ENCODE measurements around the gene RAVER1. TPM values are rescaled to one million over a fixed set of nuclear protein-coding genes. Genes with fewer than 3 reads are reported as not detected.

Gene RAVER1
- total and polyA plus RNA-seq, 9 of the 15 experiments (the other 6 are each of a cell fraction or from before 2014, with no cell fraction given): 0.06 to 113 (median 7.0) TPM

DNA sequence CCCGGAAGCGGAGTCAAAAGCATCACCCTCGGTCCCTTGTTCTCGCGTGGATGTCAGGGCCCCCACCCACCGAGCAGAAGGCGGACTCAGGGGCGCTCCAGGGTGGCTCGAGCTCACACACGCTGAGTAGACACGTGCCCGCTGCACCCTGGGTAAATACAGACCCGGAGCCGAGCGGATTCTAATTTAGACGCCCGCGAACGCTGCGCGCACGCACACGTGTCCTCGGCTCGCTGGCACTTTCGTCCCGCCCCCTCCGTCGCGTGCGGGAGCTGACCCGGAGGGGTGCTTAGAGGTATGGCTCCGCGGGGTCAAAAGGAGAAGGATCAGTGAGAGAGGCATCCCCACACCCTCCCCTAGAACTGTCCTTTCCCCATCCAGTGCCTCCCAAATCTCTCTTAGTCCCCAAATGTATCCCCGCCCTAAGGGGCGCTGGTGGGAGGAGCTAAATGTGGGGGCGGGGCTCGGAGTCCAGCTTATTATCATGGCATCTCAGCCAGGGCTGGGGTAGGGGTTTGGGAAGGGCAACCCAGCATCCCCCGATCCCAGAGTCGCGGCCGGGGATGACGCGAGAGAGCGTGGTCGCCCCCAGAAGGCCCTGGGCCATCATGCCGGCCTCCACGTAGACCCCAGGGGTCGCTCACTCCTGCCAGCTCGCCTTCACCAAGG is 44.0 kb downstream of the RAVER1 start (continued):
- TF ChIP-seq HNRNPLL (IDR thresholded peaks at IDR 0.05; ENCODE audit: low read depth, low read length, poor library complexity, severe bottlenecking) (peak; percentile 24), ZNF146 (CRISPR knock-in tag; IDR thresholded peaks at IDR 0.05; ENCODE audit: unreplicated experiment) (no peak), BMI1 (IDR thresholded peaks at IDR 0.05; ENCODE audit: low read length) (no peak), HIVEP1 (CRISPR knock-in tag; IDR thresholded peaks at IDR 0.05) (no peak), ARID1B (IDR thresholded peaks at IDR 0.05) (no peak), ZNF696 (CRISPR knock-in tag; conservative IDR thresholded peaks at IDR 0.05) (0 out of 2 replicates have a peak, but pooled peaks have one; percentile 33), CBX1 (IDR thresholded peaks at IDR 0.05; ENCODE audit: low read depth) (0 out of 2 replicates have a peak, but pooled peaks have one; percentile 37), TEAD1 (CRISPR knock-in tag; IDR thresholded peaks at IDR 0.05) (no peak), HMG20A (CRISPR knock-in tag; conservative IDR thresholded peaks at IDR 0.05) (no peak)
- TF ChIP-seq, protein P1, sequence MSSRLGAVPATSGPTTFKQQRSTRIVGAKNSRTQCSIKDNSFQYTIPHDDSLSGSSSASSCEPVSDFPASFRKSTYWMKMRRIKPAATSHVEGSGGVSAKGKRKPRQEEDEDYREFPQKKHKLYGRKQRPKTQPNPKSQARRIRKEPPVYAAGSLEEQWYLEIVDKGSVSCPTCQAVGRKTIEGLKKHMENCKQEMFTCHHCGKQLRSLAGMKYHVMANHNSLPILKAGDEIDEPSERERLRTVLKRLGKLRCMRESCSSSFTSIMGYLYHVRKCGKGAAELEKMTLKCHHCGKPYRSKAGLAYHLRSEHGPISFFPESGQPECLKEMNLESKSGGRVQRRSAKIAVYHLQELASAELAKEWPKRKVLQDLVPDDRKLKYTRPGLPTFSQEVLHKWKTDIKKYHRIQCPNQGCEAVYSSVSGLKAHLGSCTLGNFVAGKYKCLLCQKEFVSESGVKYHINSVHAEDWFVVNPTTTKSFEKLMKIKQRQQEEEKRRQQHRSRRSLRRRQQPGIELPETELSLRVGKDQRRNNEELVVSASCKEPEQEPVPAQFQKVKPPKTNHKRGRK (tag; IDR thresholded peaks at IDR 0.05): no peak
- TF ChIP-seq, protein P2, sequence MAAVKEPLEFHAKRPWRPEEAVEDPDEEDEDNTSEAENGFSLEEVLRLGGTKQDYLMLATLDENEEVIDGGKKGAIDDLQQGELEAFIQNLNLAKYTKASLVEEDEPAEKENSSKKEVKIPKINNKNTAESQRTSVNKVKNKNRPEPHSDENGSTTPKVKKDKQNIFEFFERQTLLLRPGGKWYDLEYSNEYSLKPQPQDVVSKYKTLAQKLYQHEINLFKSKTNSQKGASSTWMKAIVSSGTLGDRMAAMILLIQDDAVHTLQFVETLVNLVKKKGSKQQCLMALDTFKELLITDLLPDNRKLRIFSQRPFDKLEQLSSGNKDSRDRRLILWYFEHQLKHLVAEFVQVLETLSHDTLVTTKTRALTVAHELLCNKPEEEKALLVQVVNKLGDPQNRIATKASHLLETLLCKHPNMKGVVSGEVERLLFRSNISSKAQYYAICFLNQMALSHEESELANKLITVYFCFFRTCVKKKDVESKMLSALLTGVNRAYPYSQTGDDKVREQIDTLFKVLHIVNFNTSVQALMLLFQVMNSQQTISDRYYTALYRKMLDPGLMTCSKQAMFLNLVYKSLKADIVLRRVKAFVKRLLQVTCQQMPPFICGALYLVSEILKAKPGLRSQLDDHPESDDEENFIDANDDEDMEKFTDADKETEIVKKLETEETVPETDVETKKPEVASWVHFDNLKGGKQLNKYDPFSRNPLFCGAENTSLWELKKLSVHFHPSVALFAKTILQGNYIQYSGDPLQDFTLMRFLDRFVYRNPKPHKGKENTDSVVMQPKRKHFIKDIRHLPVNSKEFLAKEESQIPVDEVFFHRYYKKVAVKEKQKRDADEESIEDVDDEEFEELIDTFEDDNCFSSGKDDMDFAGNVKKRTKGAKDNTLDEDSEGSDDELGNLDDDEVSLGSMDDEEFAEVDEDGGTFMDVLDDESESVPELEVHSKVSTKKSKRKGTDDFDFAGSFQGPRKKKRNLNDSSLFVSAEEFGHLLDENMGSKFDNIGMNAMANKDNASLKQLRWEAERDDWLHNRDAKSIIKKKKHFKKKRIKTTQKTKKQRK (IDR thresholded peaks at IDR 0.05; ENCODE audit: borderline replicate concordance, low read depth, low read length): no peak
- TF ChIP-seq, protein P3, sequence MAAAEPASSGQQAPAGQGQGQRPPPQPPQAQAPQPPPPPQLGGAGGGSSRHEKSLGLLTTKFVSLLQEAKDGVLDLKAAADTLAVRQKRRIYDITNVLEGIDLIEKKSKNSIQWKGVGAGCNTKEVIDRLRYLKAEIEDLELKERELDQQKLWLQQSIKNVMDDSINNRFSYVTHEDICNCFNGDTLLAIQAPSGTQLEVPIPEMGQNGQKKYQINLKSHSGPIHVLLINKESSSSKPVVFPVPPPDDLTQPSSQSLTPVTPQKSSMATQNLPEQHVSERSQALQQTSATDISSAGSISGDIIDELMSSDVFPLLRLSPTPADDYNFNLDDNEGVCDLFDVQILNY (CRISPR knock-in tag; IDR thresholded peaks at IDR 0.05): no peak

Data from K562 (cell line).